SHP77 (cell line): ENCODE measurements around the gene TMEM60.
"Not testable (repeated sequence)": the region's sequence is repeated elsewhere in the genome, so short reads cannot be mapped to it uniquely, and the experiment has no call there.

ENCODE experiments used
- DNase-seq, 2 experiments: peaks; one replicate each; lab custom pipeline; 2025; lab: John Stamatoyannopoulos, UW

Gene TMEM60

GRCh38 chr7:77811516-77812289, 13.5 kb upstream of the TMEM60 start:
- DNase-seq = no peak

- DNase-seq = no peak
These were observed 10.3 kb upstream of the TMEM60 start for GRCh38 chr7:77808517-77808916.

- no peak for DNase-seq
These were observed 8.2 kb upstream of the TMEM60 start for GRCh38 chr7:77806425-77806824.

- no peak for DNase-seq
These were observed 4.5 kb upstream of the TMEM60 start for GRCh38 chr7:77802557-77803405.

GRCh38 chr7:77800730-77801129, 2.5 kb upstream of the TMEM60 start:
- no peak for DNase-seq

GRCh38 chr7:77800158-77800557, 1.9 kb upstream of the TMEM60 start:
- no peak for DNase-seq

GRCh38 chr7:77799078-77799964, 1.1 kb upstream of the TMEM60 start:
- DNase-seq = peak in 1 of 2 experiments; percentile 21

- peak in 1 of 2 experiments; percentile 52 for DNase-seq
These were observed 370 bp downstream of the TMEM60 start for GRCh38 chr7:77797734-77798393.

GRCh38 chr7:77796960-77797359, 1.3 kb downstream of the TMEM60 start:
- DNase-seq = no peak

- no peak for DNase-seq
These were observed 2.1 kb downstream of the TMEM60 start for GRCh38 chr7:77796109-77796508.

GRCh38 chr7:77794000-77794399, 4.2 kb downstream of the TMEM60 start:
- no peak for DNase-seq

- DNase-seq = no peak
These were observed 6.3 kb downstream of the TMEM60 start for GRCh38 chr7:77791956-77792355.

GRCh38 chr7:77791336-77791735, 6.9 kb downstream of the TMEM60 start:
- peak; percentile 64 to 75 for DNase-seq

- DNase-seq = no peak
These were observed 9.8 kb downstream of the TMEM60 start for GRCh38 chr7:77788327-77788902.

GRCh38 chr7:77786741-77787140, 11.5 kb downstream of the TMEM60 start:
- no peak for DNase-seq

GRCh38 chr7:77786018-77786417, 12.2 kb downstream of the TMEM60 start:
- DNase-seq = no peak

- DNase-seq = not testable (repeated sequence)
These were observed 13.8 kb downstream of the TMEM60 start for GRCh38 chr7:77784426-77784825.

GRCh38 chr7:77783545-77783944, 14.7 kb downstream of the TMEM60 start:
- DNase-seq = no peak

GRCh38 chr7:77783111-77783510, 15.1 kb downstream of the TMEM60 start:
- DNase-seq = no peak

GRCh38 chr7:77782383-77782782, 15.9 kb downstream of the TMEM60 start:
- no peak for DNase-seq

- no peak for DNase-seq
These were observed 19.7 kb downstream of the TMEM60 start for GRCh38 chr7:77778535-77778934.
